ENCODE results near the gene MIA. TPM values are rescaled to one million over a fixed set of nuclear protein-coding genes. Genes with fewer than 3 reads are reported as not detected.
A peak's percentile ranks its signal among the peaks of the same experiment; 100 is the strongest.
"Not testable (repeated sequence)": the region's sequence is repeated elsewhere in the genome, so short reads cannot be mapped to it uniquely, and the experiment has no call there.

Gene MIA
- total and polyA plus RNA-seq, 10 donors: 1.5 to 14.2 (median 5.7) TPM; not detected in 6

DNA sequence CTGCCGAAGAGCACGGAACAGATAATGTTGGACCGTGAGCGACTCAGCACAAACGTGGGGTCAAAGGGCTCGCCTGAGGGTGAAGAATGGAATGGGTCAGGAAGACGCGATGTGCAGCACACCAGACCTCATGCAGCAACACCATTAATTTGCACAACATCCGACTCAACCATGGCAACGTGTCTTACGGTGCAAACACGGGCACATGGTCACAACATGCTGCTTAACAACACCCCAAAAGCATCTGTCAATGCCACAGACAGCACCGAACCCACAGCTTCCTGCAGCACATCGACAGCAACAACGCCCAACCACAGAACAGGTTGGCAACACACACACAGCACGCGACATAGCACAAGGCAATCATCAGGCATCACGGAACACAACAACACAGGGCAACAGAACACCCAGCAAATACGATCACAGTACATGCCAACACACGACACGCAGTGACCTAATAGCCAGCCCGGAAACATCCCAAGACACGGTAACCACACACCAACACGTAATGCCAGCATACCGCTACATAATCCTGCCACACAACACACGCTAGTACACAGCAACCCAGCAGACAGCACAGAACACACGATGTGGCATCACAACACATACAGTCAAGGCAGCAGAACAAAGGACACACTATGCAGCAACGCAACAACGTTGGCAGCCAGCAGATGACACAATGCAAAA, 51.5 kb downstream of the MIA start:
- intact Hi-C loops (cut with DNase I; ENCODE audit: low total_unique reads); H3K27me3 ChIP-seq (replicated peaks in 1 of 7); H3K9me3 ChIP-seq; DNase-seq; H3K4me3 ChIP-seq: not testable (repeated sequence)
- 54 to 73% (median 66%) methylated on average over 29 of the region's 29 CpGs for WGBS, 5 donors
- Histone ChIP-seq H3K27ac (peak overlapping the region in 1 of 8 donors; percentile 54), H3K4me1 (peaks cover 0 to 32% (median 19%) of the 10 kb centered on the region in 6 donors), H3K36me3 (peaks cover 0 to 24% (median 3%) of the 10 kb centered on the region in 6 donors)
- TF ChIP-seq POLR2AphosphoS5 (IDR thresholded peaks at IDR 0.05): peak in 2 of 3 donors; percentile 14 to 30

Other genes with a start within 250 kb of the MIA start
- 100 to 1,000 TPM; 127 to 282 (median 151) TPM for gene SHKBP1, start 198.6 kb upstream of the MIA start, total RNA-seq
- gene SHKBP1, start 198.6 kb upstream of the MIA start, polyA plus RNA-seq: 100 to 1,000 TPM; 102 to 164 (median 152) TPM
- gene LTBP4, start 174.2 kb upstream of the MIA start, total RNA-seq: 100 to 1,000 TPM in 6 of 7 donors, 10 to 100 TPM in 1; 66.0 to 197 (median 186) TPM
- gene LTBP4, start 174.2 kb upstream of the MIA start, polyA plus RNA-seq: 100 to 1,000 TPM in 1 of 3 donors, 10 to 100 TPM in 2; 26.5 to 107 (median 34.3) TPM
- 10 to 100 TPM; 12.1 to 27.4 (median 14.8) TPM for gene NUMBL, start 84.9 kb upstream of the MIA start, total RNA-seq
- 10 to 100 TPM in 1 of 3 donors, 1 to 10 TPM in 2; 3.2 to 10.6 (median 3.5) TPM for gene NUMBL, start 84.9 kb upstream of the MIA start, polyA plus RNA-seq
- 10 to 100 TPM; 23.0 to 40.2 (median 32.6) TPM for gene COQ8B, start 58.6 kb upstream of the MIA start, total RNA-seq
- 10 to 100 TPM; 18.4 to 33.8 (median 21.1) TPM for gene COQ8B, start 58.6 kb upstream of the MIA start, polyA plus RNA-seq
- 10 to 100 TPM; 11.1 to 39.2 (median 18.0) TPM for gene ITPKC, start 58.4 kb upstream of the MIA start, total RNA-seq
- 10 to 100 TPM in 1 of 3 donors, 1 to 10 TPM in 2; 6.8 to 14.3 (median 8.6) TPM for gene ITPKC, start 58.4 kb upstream of the MIA start, polyA plus RNA-seq
- 10 to 100 TPM in 3 of 7 donors, 1 to 10 TPM in 4; 6.0 to 16.2 (median 9.8) TPM for gene ACTMAP, start 25.0 kb upstream of the MIA start, total RNA-seq
- gene ACTMAP, start 25.0 kb upstream of the MIA start, polyA plus RNA-seq: 1 to 10 TPM; 5.2 to 6.8 (median 5.9) TPM
- 10 to 100 TPM; 52.9 to 76.9 (median 64.0) TPM for gene SNRPA, start 24.3 kb upstream of the MIA start, total RNA-seq
- 10 to 100 TPM; 62.7 to 69.2 (median 67.4) TPM for gene SNRPA, start 24.3 kb upstream of the MIA start, polyA plus RNA-seq
- 10 to 100 TPM; 36.8 to 69.8 (median 53.0) TPM for gene RAB4B, start 2.7 kb downstream of the MIA start, total RNA-seq
- 10 to 100 TPM; 78.5 to 95.3 (median 82.2) TPM for gene RAB4B, start 2.7 kb downstream of the MIA start, polyA plus RNA-seq
- 100 to 1,000 TPM; 136 to 198 (median 156) TPM for gene EGLN2, start 23.7 kb downstream of the MIA start, total RNA-seq
- 100 to 1,000 TPM; 109 to 238 (median 188) TPM for gene EGLN2, start 23.7 kb downstream of the MIA start, polyA plus RNA-seq
- under 1 TPM in 1 of 7 donors, not detected in 6; 0.33 TPM for gene CYP2A6, start 74.9 kb downstream of the MIA start, total RNA-seq
- not detected for gene CYP2A6, start 74.9 kb downstream of the MIA start, polyA plus RNA-seq
- not detected for gene CYP2A7, start 106.7 kb downstream of the MIA start, total RNA-seq
- gene CYP2A7, start 106.7 kb downstream of the MIA start, polyA plus RNA-seq: not detected
- not detected for gene CYP2B6, start 215.8 kb downstream of the MIA start, total RNA-seq
- gene CYP2B6, start 215.8 kb downstream of the MIA start, polyA plus RNA-seq: not detected